BJ (cell line): Measurements from ENCODE around the gene TUBGCP6. TPM values are rescaled to one million over a fixed set of nuclear protein-coding genes. Genes with fewer than 3 reads are reported as not detected.

Experiments used
- CTCF ChIA-PET: fragments of 350-600 bp; formaldehyde crosslinking; extraction: SDS; loops from one replicate; lab custom pipeline; 2021; ENCODE audit warnings: antibody characterized with exemption, inconsistent platforms; lab: Yijun Ruan, JAX
- POLR2A ChIA-PET: fragments of 300-600 bp; sonication (Branson Sonifier 250); formaldehyde crosslinking; extraction: SDS; loops from one replicate; lab custom pipeline; 2021; ENCODE audit warnings: antibody characterized with exemption; lab: Charles Lee
- DNase-seq: peaks from one replicate; pipeline ENCODE4 v3.0.0-alpha.2; 2011; ENCODE audit warnings: low read depth
- H3K27me3 ChIP-seq: 2 replicates; pipeline ENCODE4 v1.6.0; 2011; ENCODE audit warnings: low read length; ENCODE audit not compliant: control insufficient read depth, insufficient read depth
- H3K36me3 ChIP-seq: 2 replicates; pipeline ENCODE4 v1.5.1; 2011; ENCODE audit warnings: low read length; ENCODE audit not compliant: control insufficient read depth, insufficient read depth
- H3K4me3 ChIP-seq: 2 replicates; pipeline ENCODE4 v1.5.1; 2011; ENCODE audit warnings: low read depth, mild to moderate bottlenecking, control low read depth, low read length
- CTCF ChIP-seq: IDR thresholded peaks from 2 replicates; pipeline ENCODE4 v1.5.1; 2011; ENCODE audit warnings: low read depth, mild to moderate bottlenecking, control low read depth, inconsistent platforms, low read length, moderate library complexity; ENCODE audit not compliant: insufficient read depth
- polyA plus RNA-seq: library from polyadenylated mRNA; depleted of rRNA; stranded (reverse); fragments of >200 nt; gene quantifications from 2 replicates; pipeline ENCODE4 v1.2.3, GENCODE V29; 2011

TUBGCP6 gene
- polyA plus RNA-seq, 1 experiment, result 17.5 TPM

- POLR2A ChIA-PET, result no interaction called here
- TF ChIP-seq CTCF, result no peak
Observed at GRCh38 chr22:50219800-50220602, 24.8 kb downstream of the TUBGCP6 start.

GRCh38 chr22:50218996-50219727 is 25.7 kb downstream of the TUBGCP6 start:
- CTCF ChIA-PET, result interaction anchor here (0.9 to 2.0 kb wide), 2 partner anchors 11 to 18 kb away, joined by 4 to 6 read pairs; no protein-coding TSS in a partner anchor
- POLR2A ChIA-PET, result no interaction called here
- TF ChIP-seq CTCF, result no peak
- DNase-seq, result peak; percentile 50
- Histone ChIP-seq H3K27me3 (no peaks in the 10 kb centered on the region), H3K36me3 (peaks cover 63% of the 10 kb centered on the region), H3K4me3 (no peak overlapping the region)

More at GRCh38 chr22:50219800-50220602, 24.8 kb downstream of the TUBGCP6 start:
- peaks cover 66% of the 10 kb centered on the region for H3K36me3 ChIP-seq
- no peak for DNase-seq
- H3K27me3 ChIP-seq, result no peaks in the 10 kb centered on the region
- CTCF ChIA-PET, result interaction anchor here (1.2 to 2.0 kb wide), 2 partner anchors 11 to 17 kb away, joined by 4 to 6 read pairs; no protein-coding TSS in a partner anchor
- H3K4me3 ChIP-seq, result no peak overlapping the region

- H3K27me3 ChIP-seq, result no peaks in the 10 kb centered on the region
- no peak overlapping the region for H3K4me3 ChIP-seq
- peaks cover 58% of the 10 kb centered on the region for H3K36me3 ChIP-seq
- ChIA-PET CTCF (interaction anchor here (0.6 to 0.9 kb wide), 3 partner anchors 10 to 290 kb away, joined by 3 to 4 read pairs (median 3); no protein-coding TSS in a partner anchor), POLR2A (no interaction called here)
- no peak for DNase-seq
- TF ChIP-seq CTCF, result no peak
Observed at GRCh38 chr22:50218153-50218995, 26.4 kb downstream of the TUBGCP6 start.

- DNase-seq, result no peak
- ChIA-PET POLR2A (no interaction called here), CTCF (interaction anchor here (0.6 to 2.9 kb wide), 2 partner anchors 11 to 20 kb away, joined by 3 to 10 read pairs; no protein-coding TSS in a partner anchor)
- peaks cover 56% of the 10 kb centered on the region for H3K36me3 ChIP-seq
- TF ChIP-seq CTCF, result no peak
- H3K27me3 ChIP-seq, result no peaks in the 10 kb centered on the region
- H3K4me3 ChIP-seq, result no peak overlapping the region
Observed at GRCh38 chr22:50217543-50218152, 27.2 kb downstream of the TUBGCP6 start.
